Measurements from ENCODE around the gene RIBC1. TPM values are rescaled to one million over a fixed set of nuclear protein-coding genes. Genes with fewer than 3 reads are reported as not detected.

The RIBC1 gene
- total RNA-seq (10 to 100 TPM; 20.3 to 41.6 TPM), polyA plus RNA-seq (ENCODE audit: insufficient read depth, low read depth, low replicate concordance) (52.0 TPM)
- long read RNA-seq, donor 1: 0 reads
- long read RNA-seq, donor 2: 0 reads

DNA sequence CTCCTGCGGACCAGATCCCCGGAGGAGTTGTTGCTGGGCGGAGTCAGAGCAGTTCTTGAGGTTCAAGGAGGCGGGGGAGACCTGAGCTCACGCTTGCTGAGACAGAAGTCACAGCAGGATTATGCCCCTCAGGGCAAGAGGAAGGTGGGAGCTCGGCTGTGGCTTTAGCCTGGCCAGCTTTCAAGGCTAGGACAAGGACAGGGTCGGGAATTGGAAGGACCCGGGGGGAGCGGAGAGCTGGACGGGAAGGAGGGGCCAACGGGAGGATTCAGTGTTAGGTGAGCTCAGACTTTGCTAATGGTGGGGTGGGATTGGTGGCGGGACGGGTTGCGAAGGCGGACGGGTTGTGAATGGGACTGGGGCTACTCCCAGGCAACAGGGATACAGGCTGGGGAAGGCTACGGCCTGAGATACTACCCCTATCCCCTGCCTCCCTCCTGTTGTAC is at the start of gene RIBC1:
Gene RIBC1 (plus strand): TSS at position 13 of the 446 bp plus-strand sequence. CDS start 3,404 bp downstream, outside the sequence.
- H3K4me3 ChIP-seq: peak within 1 kb of the TSS; percentile 63 to 69
- TF ChIP-seq, protein P1, sequence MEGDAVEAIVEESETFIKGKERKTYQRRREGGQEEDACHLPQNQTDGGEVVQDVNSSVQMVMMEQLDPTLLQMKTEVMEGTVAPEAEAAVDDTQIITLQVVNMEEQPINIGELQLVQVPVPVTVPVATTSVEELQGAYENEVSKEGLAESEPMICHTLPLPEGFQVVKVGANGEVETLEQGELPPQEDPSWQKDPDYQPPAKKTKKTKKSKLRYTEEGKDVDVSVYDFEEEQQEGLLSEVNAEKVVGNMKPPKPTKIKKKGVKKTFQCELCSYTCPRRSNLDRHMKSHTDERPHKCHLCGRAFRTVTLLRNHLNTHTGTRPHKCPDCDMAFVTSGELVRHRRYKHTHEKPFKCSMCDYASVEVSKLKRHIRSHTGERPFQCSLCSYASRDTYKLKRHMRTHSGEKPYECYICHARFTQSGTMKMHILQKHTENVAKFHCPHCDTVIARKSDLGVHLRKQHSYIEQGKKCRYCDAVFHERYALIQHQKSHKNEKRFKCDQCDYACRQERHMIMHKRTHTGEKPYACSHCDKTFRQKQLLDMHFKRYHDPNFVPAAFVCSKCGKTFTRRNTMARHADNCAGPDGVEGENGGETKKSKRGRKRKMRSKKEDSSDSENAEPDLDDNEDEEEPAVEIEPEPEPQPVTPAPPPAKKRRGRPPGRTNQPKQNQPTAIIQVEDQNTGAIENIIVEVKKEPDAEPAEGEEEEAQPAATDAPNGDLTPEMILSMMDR (IDR thresholded peaks at IDR 0.05): no peak
- no peak for TF ChIP-seq POLR2A (IDR thresholded peaks at IDR 0.05)
- peak within 1 kb of the TSS; percentile 77 to 87 for H3K27ac ChIP-seq
- H3K36me3 ChIP-seq (ENCODE audit: low read depth, missing control alignments): no peaks in the 10 kb centered on the region
- no peaks in the 10 kb centered on the region for H3K4me1 ChIP-seq
- WGBS, 2 donors: 0 to 4% methylated on average over 5 to 17 of the region's 17 CpGs
- H3K9me3 ChIP-seq: no peaks in the 10 kb centered on the region
- DNase-seq: no peak
- intact Hi-C loops (cut with DNase I; ENCODE audit: low total_unique reads): no loop called here
- H3K27me3 ChIP-seq: no peaks in the 10 kb centered on the region

DNA sequence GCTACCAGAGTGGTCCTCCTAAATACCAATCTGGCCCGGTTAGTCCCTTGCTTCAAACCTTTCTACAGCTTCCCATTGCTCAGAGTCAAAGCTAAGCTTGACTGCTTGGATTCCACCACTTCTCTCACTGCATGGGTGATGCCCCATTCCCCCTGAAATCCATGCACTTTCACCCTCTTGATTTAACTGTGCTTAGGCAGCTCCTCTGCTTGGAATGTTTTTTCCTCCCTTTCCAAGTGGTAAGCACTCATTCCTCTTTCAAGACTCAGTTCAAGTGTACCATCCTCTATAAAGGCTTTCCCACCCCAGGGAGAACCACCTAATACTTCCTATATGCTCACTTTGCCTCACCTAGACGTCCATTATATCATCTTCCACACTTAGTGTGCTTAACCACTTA is 49.4 kb upstream of the RIBC1 start:
- WGBS, 2 donors: 77 to 83% methylated on average over 2 of the region's 2 CpGs
- Histone ChIP-seq H3K4me3 (no peak overlapping the region), H3K27me3 (no peaks in the 10 kb centered on the region), H3K9me3 (no peaks in the 10 kb centered on the region), H3K27ac (no peak overlapping the region), H3K36me3 (ENCODE audit: low read depth, missing control alignments) (no peaks in the 10 kb centered on the region), H3K4me1 (no peaks in the 10 kb centered on the region)
- no peak for TF ChIP-seq POLR2A (IDR thresholded peaks at IDR 0.05)
- TF ChIP-seq, protein P1 (IDR thresholded peaks at IDR 0.05): no peak
- no peak for DNase-seq
- intact Hi-C loops (cut with DNase I; ENCODE audit: low total_unique reads): no loop called here

DNA sequence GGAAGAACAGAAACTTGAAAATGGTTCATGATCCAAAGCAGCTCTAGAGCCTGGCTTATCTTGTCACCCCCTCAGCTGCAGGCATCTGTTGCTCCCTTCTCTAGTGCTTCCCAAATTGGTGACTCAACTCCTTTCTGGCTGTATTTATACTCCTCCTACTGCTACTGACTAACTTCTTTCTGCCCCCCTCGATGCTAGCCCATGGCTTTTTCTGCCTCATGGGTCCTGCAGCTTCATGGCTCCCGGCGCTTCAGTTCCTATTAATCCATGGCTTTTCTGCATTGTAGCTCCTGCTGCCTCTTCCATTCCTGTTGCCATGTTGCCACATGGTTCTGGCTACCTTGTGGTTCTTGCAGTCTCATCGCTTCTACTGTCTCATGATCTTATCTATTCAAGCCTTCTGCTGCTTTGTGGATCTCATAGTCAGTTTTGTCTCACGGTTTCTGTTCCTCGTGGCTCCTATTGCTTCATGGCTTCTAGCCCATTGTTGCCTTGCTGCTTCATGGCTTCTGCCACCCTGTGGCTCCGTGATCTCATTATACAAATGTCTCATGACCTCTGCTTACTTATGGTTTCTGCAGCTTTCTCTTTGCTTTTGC is 48.4 kb upstream of the RIBC1 start:
- intact Hi-C loops (cut with DNase I; ENCODE audit: low total_unique reads): no loop called here
- Histone ChIP-seq H3K4me1 (no peaks in the 10 kb centered on the region), H3K36me3 (ENCODE audit: low read depth, missing control alignments) (no peaks in the 10 kb centered on the region), H3K9me3 (no peaks in the 10 kb centered on the region), H3K27me3 (no peaks in the 10 kb centered on the region), H3K27ac (no peak overlapping the region), H3K4me3 (no peak overlapping the region)
- WGBS, 2 donors: 89 to 93% methylated on average over 7 of the region's 7 CpGs
- TF ChIP-seq, protein P1 (IDR thresholded peaks at IDR 0.05): no peak
- TF ChIP-seq POLR2A (IDR thresholded peaks at IDR 0.05): no peak
- DNase-seq: no peak

DNA sequence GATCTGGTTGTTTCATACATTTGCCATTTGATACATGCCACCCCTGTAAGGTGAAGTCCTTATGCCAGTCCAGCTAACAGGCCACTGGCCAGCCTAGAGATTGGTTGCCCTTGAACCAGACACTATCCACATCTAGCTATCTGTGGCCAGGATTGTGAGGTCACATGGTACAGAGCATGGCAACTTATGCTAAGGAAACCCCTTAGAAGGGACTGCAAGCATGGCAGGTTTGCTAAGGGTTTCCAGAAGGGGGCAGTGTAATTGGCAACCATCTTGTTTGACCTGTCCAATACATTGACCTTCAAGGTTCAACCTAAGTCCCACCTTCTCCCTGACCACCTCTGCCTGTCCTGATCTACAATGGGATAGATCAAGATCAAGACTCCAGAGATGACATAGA is 47.8 kb upstream of the RIBC1 start:
- DNase-seq: no peak
- no peak for TF ChIP-seq POLR2A (IDR thresholded peaks at IDR 0.05)
- TF ChIP-seq, protein P1 (IDR thresholded peaks at IDR 0.05): no peak

DNA sequence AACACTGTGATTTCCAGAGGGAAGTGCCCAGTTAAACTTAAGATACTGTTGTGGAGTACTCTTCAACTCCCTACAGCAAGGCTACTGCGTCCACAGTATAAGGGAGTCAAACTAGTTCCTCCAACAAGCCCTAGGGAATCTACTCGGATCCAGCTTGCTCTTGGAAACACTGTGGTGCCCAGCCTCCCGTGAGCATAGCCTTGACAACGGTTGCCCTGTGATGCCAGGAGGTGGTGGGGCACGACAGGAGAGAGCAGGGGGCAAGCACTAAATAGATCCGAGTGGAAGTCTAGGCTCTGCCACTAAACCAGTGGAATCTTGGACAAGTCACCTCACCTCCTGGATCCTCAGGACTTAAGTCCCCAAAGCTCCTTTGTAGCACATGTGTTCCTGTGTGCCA is 45.8 kb upstream of the RIBC1 start:
- Histone ChIP-seq H3K4me1 (no peaks in the 10 kb centered on the region), H3K36me3 (ENCODE audit: low read depth, missing control alignments) (no peaks in the 10 kb centered on the region), H3K9me3 (no peaks in the 10 kb centered on the region), H3K4me3 (no peak overlapping the region), H3K27ac (no peak overlapping the region), H3K27me3 (no peaks in the 10 kb centered on the region)
- no peak for DNase-seq
- WGBS, 2 donors: 79 to 92% methylated on average over 5 to 6 of the region's 6 CpGs
- intact Hi-C loops (cut with DNase I; ENCODE audit: low total_unique reads): no loop called here
- TF ChIP-seq POLR2A (IDR thresholded peaks at IDR 0.05): no peak
- TF ChIP-seq, protein P1 (IDR thresholded peaks at IDR 0.05): no peak

More for the DNA sequence above, 47.8 kb upstream of the RIBC1 start:
- H3K27ac ChIP-seq: no peak overlapping the region
- no peak overlapping the region for H3K4me3 ChIP-seq
- no peaks in the 10 kb centered on the region for H3K4me1 ChIP-seq
- intact Hi-C loops (cut with DNase I; ENCODE audit: low total_unique reads): no loop called here
- no peaks in the 10 kb centered on the region for H3K27me3 ChIP-seq
- H3K36me3 ChIP-seq (ENCODE audit: low read depth, missing control alignments): no peaks in the 10 kb centered on the region
- no peaks in the 10 kb centered on the region for H3K9me3 ChIP-seq
